ENCODE results near the gene KCNH1. TPM values are rescaled to one million over a fixed set of nuclear protein-coding genes. Genes with fewer than 3 reads are reported as not detected.

KCNH1 gene
- total and polyA plus RNA-seq, 3 experiments from 2014 or later, result not detected

GRCh38 chr1:210827481-210827880 lies 306.5 kb downstream of the KCNH1 start:
- no peak for DNase-seq
- Histone ChIP-seq H3K27me3 (ENCODE audit: insufficient read depth, low read length, poor library complexity, severe bottlenecking) (no peaks in the 10 kb centered on the region), H3K9me3 (ENCODE audit: low read length) (no peaks in the 10 kb centered on the region), H3K27ac (ENCODE audit: low read depth, low read length) (no peak overlapping the region), H3K36me3 (ENCODE audit: insufficient read depth, low read length) (no peaks in the 10 kb centered on the region), H3K4me1 (ENCODE audit: insufficient read depth, low read length) (no peaks in the 10 kb centered on the region), H3K4me3 (ENCODE audit: low read length) (no peak overlapping the region)
- no peaks in the 10 kb centered on the region for H3K4me1 Mint-ChIP-seq
- H3K9me3 Mint-ChIP-seq, result peaks cover 0 to 3% (median 0%) of the 10 kb centered on the region in 5 donors
- H3K4me3 Mint-ChIP-seq, result no peak overlapping the region
- peaks cover 5 to 20% of the 10 kb centered on the region in 2 donors for H3K27me3 Mint-ChIP-seq
- H3K27ac Mint-ChIP-seq, result no peak overlapping the region
- no peaks in the 10 kb centered on the region for H3K36me3 Mint-ChIP-seq
- CTCF ChIA-PET, result no interaction called here
- POLR2A ChIA-PET, result no interaction called here

GRCh38 chr1:210826686-210827085 lies 307.3 kb downstream of the KCNH1 start:
- no peak overlapping the region for H3K4me3 ChIP-seq (ENCODE audit: low read length)
- Mint-ChIP-seq H3K4me3 (no peak overlapping the region), H3K4me1 (no peaks in the 10 kb centered on the region), H3K27ac (no peak overlapping the region), H3K27me3 (peaks cover 5 to 24% of the 10 kb centered on the region in 2 donors), H3K9me3 (peaks cover 0 to 3% (median 0%) of the 10 kb centered on the region in 5 donors), H3K36me3 (no peaks in the 10 kb centered on the region)
- no peak overlapping the region for H3K27ac ChIP-seq (ENCODE audit: low read depth, low read length)
- ChIA-PET POLR2A (no interaction called here), CTCF (no interaction called here)
- no peaks in the 10 kb centered on the region for H3K4me1 ChIP-seq (ENCODE audit: insufficient read depth, low read length)
- no peaks in the 10 kb centered on the region for H3K9me3 ChIP-seq (ENCODE audit: low read length)
- no peaks in the 10 kb centered on the region for H3K27me3 ChIP-seq (ENCODE audit: insufficient read depth, low read length, poor library complexity, severe bottlenecking)
- DNase-seq, result no peak
- no peaks in the 10 kb centered on the region for H3K36me3 ChIP-seq (ENCODE audit: insufficient read depth, low read length)

- Mint-ChIP-seq H3K36me3 (no peaks in the 10 kb centered on the region), H3K27me3 (peaks cover 4 to 24% of the 10 kb centered on the region in 2 donors), H3K4me1 (no peaks in the 10 kb centered on the region), H3K9me3 (no peaks in the 10 kb centered on the region), H3K4me3 (no peak overlapping the region), H3K27ac (no peak overlapping the region)
- Histone ChIP-seq H3K27me3 (ENCODE audit: insufficient read depth, low read length, poor library complexity, severe bottlenecking) (no peaks in the 10 kb centered on the region), H3K9me3 (ENCODE audit: low read length) (no peaks in the 10 kb centered on the region), H3K4me3 (ENCODE audit: low read length) (no peak overlapping the region), H3K4me1 (ENCODE audit: insufficient read depth, low read length) (no peaks in the 10 kb centered on the region), H3K27ac (ENCODE audit: low read depth, low read length) (no peak overlapping the region), H3K36me3 (ENCODE audit: insufficient read depth, low read length) (no peaks in the 10 kb centered on the region)
- CTCF ChIA-PET, result no interaction called here
- no peak for DNase-seq
- POLR2A ChIA-PET, result no interaction called here
These were observed 311.0 kb downstream of the KCNH1 start for GRCh38 chr1:210822932-210823331.

- H3K27ac Mint-ChIP-seq, result no peak overlapping the region
- CTCF ChIA-PET, result no interaction called here
- POLR2A ChIA-PET, result no interaction called here
These were observed 311.7 kb downstream of the KCNH1 start for GRCh38 chr1:210822241-210822640.

GRCh38 chr1:210821615-210822014 lies 312.3 kb downstream of the KCNH1 start:
- H3K27me3 ChIP-seq (ENCODE audit: insufficient read depth, low read length, poor library complexity, severe bottlenecking), result no peaks in the 10 kb centered on the region
- no peaks in the 10 kb centered on the region for H3K4me1 ChIP-seq (ENCODE audit: insufficient read depth, low read length)
- H3K27ac ChIP-seq (ENCODE audit: low read depth, low read length), result no peak overlapping the region
- H3K27ac Mint-ChIP-seq, result no peak overlapping the region
- CTCF ChIA-PET, result no interaction called here
- H3K36me3 Mint-ChIP-seq, result no peaks in the 10 kb centered on the region
- no peaks in the 10 kb centered on the region for H3K9me3 Mint-ChIP-seq
- peaks cover 4 to 24% of the 10 kb centered on the region in 2 donors for H3K27me3 Mint-ChIP-seq
- H3K9me3 ChIP-seq (ENCODE audit: low read length), result no peaks in the 10 kb centered on the region
- no peaks in the 10 kb centered on the region for H3K4me1 Mint-ChIP-seq
- H3K4me3 ChIP-seq (ENCODE audit: low read length), result no peak overlapping the region
- no peak for DNase-seq
- H3K36me3 ChIP-seq (ENCODE audit: insufficient read depth, low read length), result no peaks in the 10 kb centered on the region
- POLR2A ChIA-PET, result no interaction called here
- no peak overlapping the region for H3K4me3 Mint-ChIP-seq

More at GRCh38 chr1:210822241-210822640, 311.7 kb downstream of the KCNH1 start:
- Histone ChIP-seq H3K27ac (ENCODE audit: low read depth, low read length) (no peak overlapping the region), H3K27me3 (ENCODE audit: insufficient read depth, low read length, poor library complexity, severe bottlenecking) (no peaks in the 10 kb centered on the region), H3K4me3 (ENCODE audit: low read length) (no peak overlapping the region), H3K36me3 (ENCODE audit: insufficient read depth, low read length) (no peaks in the 10 kb centered on the region), H3K4me1 (ENCODE audit: insufficient read depth, low read length) (no peaks in the 10 kb centered on the region), H3K9me3 (ENCODE audit: low read length) (no peaks in the 10 kb centered on the region)
- no peak for DNase-seq
- no peaks in the 10 kb centered on the region for H3K9me3 Mint-ChIP-seq
- no peak overlapping the region for H3K4me3 Mint-ChIP-seq
- no peaks in the 10 kb centered on the region for H3K36me3 Mint-ChIP-seq
- no peaks in the 10 kb centered on the region for H3K4me1 Mint-ChIP-seq
- peaks cover 4 to 24% of the 10 kb centered on the region in 2 donors for H3K27me3 Mint-ChIP-seq

- Histone ChIP-seq H3K4me3 (ENCODE audit: low read length) (no peak overlapping the region), H3K4me1 (ENCODE audit: insufficient read depth, low read length) (no peaks in the 10 kb centered on the region), H3K27me3 (ENCODE audit: insufficient read depth, low read length, poor library complexity, severe bottlenecking) (no peaks in the 10 kb centered on the region), H3K36me3 (ENCODE audit: insufficient read depth, low read length) (no peaks in the 10 kb centered on the region), H3K27ac (ENCODE audit: low read depth, low read length) (no peak overlapping the region), H3K9me3 (ENCODE audit: low read length) (no peaks in the 10 kb centered on the region)
- Mint-ChIP-seq H3K27me3 (peaks cover 4 to 25% of the 10 kb centered on the region in 2 donors), H3K36me3 (no peaks in the 10 kb centered on the region), H3K4me1 (no peaks in the 10 kb centered on the region), H3K27ac (no peak overlapping the region), H3K9me3 (no peaks in the 10 kb centered on the region), H3K4me3 (no peak overlapping the region)
- ChIA-PET CTCF (no interaction called here), POLR2A (no interaction called here)
- DNase-seq, result no peak
These were observed 314.7 kb downstream of the KCNH1 start for GRCh38 chr1:210819266-210819665.

- H3K27me3 Mint-ChIP-seq, result peaks cover 6 to 25% of the 10 kb centered on the region in 2 donors
- H3K9me3 ChIP-seq (ENCODE audit: low read length), result no peaks in the 10 kb centered on the region
- no peak for DNase-seq
- no peaks in the 10 kb centered on the region for H3K4me1 ChIP-seq (ENCODE audit: insufficient read depth, low read length)
- H3K9me3 Mint-ChIP-seq, result no peaks in the 10 kb centered on the region
- no peak overlapping the region for H3K27ac ChIP-seq (ENCODE audit: low read depth, low read length)
- H3K36me3 ChIP-seq (ENCODE audit: insufficient read depth, low read length), result no peaks in the 10 kb centered on the region
- H3K4me1 Mint-ChIP-seq, result no peaks in the 10 kb centered on the region
- ChIA-PET CTCF (no interaction called here), POLR2A (no interaction called here)
- H3K27ac Mint-ChIP-seq, result no peak overlapping the region
- no peak overlapping the region for H3K4me3 Mint-ChIP-seq
- H3K36me3 Mint-ChIP-seq, result no peaks in the 10 kb centered on the region
- no peak overlapping the region for H3K4me3 ChIP-seq (ENCODE audit: low read length)
- H3K27me3 ChIP-seq (ENCODE audit: insufficient read depth, low read length, poor library complexity, severe bottlenecking), result no peaks in the 10 kb centered on the region
These were observed 316.3 kb downstream of the KCNH1 start for GRCh38 chr1:210817385-210818275.

GRCh38 chr1:210815641-210816550 lies 318.1 kb downstream of the KCNH1 start:
- H3K27ac Mint-ChIP-seq, result no peak overlapping the region
- DNase-seq, result no peak
- CTCF ChIA-PET, result no interaction called here
- no peaks in the 10 kb centered on the region for H3K9me3 Mint-ChIP-seq
- POLR2A ChIA-PET, result no interaction called here
- Histone ChIP-seq H3K27me3 (ENCODE audit: insufficient read depth, low read length, poor library complexity, severe bottlenecking) (no peaks in the 10 kb centered on the region), H3K4me3 (ENCODE audit: low read length) (no peak overlapping the region), H3K9me3 (ENCODE audit: low read length) (no peaks in the 10 kb centered on the region), H3K36me3 (ENCODE audit: insufficient read depth, low read length) (no peaks in the 10 kb centered on the region), H3K27ac (ENCODE audit: low read depth, low read length) (no peak overlapping the region), H3K4me1 (ENCODE audit: insufficient read depth, low read length) (no peaks in the 10 kb centered on the region)
- no peaks in the 10 kb centered on the region for H3K36me3 Mint-ChIP-seq
- H3K4me1 Mint-ChIP-seq, result no peaks in the 10 kb centered on the region
- no peak overlapping the region for H3K4me3 Mint-ChIP-seq
- peaks cover 4 to 19% of the 10 kb centered on the region in 2 donors for H3K27me3 Mint-ChIP-seq

Measured in CD8-positive, alpha-beta memory T cell (primary cell).